NCI-H82 (cell line): ENCODE measurements around the gene NRGN.

Experiments used
- DNase-seq: peaks from one replicate; lab custom pipeline; 2025; lab: John Stamatoyannopoulos, UW

The NRGN gene

GRCh38 chr11:124740277-124740882 lies 638 bp downstream of the NRGN start:
- DNase-seq, result peak; percentile 57

- DNase-seq, result no peak
Observed at GRCh38 chr11:124742555-124742954, 2.8 kb downstream of the NRGN start.

GRCh38 chr11:124743050-124743449 lies 3.3 kb downstream of the NRGN start:
- no peak for DNase-seq

- no peak for DNase-seq
Observed at GRCh38 chr11:124745270-124745834, 5.6 kb downstream of the NRGN start.

GRCh38 chr11:124745835-124746620 lies 6.3 kb downstream of the NRGN start:
- no peak for DNase-seq

- no peak for DNase-seq
Observed at GRCh38 chr11:124746621-124747243, 7.0 kb downstream of the NRGN start.

GRCh38 chr11:124747406-124748099 lies 7.8 kb downstream of the NRGN start:
- DNase-seq, result no peak

- no peak for DNase-seq
Observed at GRCh38 chr11:124748100-124748418, 8.3 kb downstream of the NRGN start.

- no peak for DNase-seq
Observed at GRCh38 chr11:124748481-124749343, 9.0 kb downstream of the NRGN start.

GRCh38 chr11:124749912-124750311 lies 10.2 kb downstream of the NRGN start:
- DNase-seq, result no peak

GRCh38 chr11:124751391-124751740 lies 11.6 kb downstream of the NRGN start:
- DNase-seq, result no peak

- no peak for DNase-seq
Observed at GRCh38 chr11:124751741-124752470, 12.2 kb downstream of the NRGN start, which contains the start of gene VSIG2. Gene VSIG2 (minus strand): TSS chr11:124752255. CDS start chr11:124752137, 118 bp downstream.

GRCh38 chr11:124752471-124753102 lies 12.8 kb downstream of the NRGN start:
- DNase-seq, result peak; percentile 19

GRCh38 chr11:124753205-124753604 lies 13.5 kb downstream of the NRGN start:
- peak; percentile 9 for DNase-seq

- no peak for DNase-seq
Observed at GRCh38 chr11:124753624-124754023, 13.9 kb downstream of the NRGN start.

- DNase-seq, result no peak
Observed at GRCh38 chr11:124754309-124754708, 14.6 kb downstream of the NRGN start.

GRCh38 chr11:124754710-124755109 lies 15.0 kb downstream of the NRGN start:
- DNase-seq, result no peak

- DNase-seq, result no peak
Observed at GRCh38 chr11:124756033-124756752, 16.5 kb downstream of the NRGN start.

- DNase-seq, result no peak
Observed at GRCh38 chr11:124756753-124757227, 17.0 kb downstream of the NRGN start.
